ENCODE data around the gene PLD1. TPM values are rescaled to one million over a fixed set of nuclear protein-coding genes. Genes with fewer than 3 reads are reported as not detected.

PLD1 gene
- total and polyA plus RNA-seq, 2 of the 8 experiments (the other 6 are each of a cell fraction or from before 2014, with no cell fraction given): 1.2 to 2.6 TPM

DNA sequence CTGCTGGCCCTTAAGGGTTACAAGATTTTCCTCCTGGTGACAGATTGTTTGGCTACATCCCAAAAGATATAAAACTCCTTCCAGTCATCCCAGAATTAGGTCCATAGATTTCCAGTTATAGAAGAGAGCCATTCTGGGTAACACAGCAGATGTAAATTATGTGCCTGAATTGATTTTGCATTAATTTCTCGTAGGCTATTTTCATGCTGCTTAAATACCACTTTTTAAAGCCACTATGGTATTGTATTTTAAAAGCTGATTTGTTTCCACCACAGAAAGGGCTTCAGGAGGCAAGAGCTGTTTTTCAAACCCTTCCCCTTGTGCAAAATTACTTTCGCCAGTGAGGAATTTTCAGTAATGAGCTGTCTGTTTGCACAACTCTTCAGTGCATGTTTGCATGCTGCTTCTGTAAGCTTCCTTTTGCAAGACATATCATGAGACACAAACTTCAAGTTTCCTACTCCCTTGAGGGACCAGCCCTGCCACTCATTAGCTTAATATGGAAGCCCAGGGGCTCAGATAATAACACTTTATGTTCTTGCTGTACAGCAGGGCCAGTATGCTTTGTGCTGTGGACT is 244.7 kb downstream of the PLD1 start (continued):
- TF ChIP-seq, protein P1, sequence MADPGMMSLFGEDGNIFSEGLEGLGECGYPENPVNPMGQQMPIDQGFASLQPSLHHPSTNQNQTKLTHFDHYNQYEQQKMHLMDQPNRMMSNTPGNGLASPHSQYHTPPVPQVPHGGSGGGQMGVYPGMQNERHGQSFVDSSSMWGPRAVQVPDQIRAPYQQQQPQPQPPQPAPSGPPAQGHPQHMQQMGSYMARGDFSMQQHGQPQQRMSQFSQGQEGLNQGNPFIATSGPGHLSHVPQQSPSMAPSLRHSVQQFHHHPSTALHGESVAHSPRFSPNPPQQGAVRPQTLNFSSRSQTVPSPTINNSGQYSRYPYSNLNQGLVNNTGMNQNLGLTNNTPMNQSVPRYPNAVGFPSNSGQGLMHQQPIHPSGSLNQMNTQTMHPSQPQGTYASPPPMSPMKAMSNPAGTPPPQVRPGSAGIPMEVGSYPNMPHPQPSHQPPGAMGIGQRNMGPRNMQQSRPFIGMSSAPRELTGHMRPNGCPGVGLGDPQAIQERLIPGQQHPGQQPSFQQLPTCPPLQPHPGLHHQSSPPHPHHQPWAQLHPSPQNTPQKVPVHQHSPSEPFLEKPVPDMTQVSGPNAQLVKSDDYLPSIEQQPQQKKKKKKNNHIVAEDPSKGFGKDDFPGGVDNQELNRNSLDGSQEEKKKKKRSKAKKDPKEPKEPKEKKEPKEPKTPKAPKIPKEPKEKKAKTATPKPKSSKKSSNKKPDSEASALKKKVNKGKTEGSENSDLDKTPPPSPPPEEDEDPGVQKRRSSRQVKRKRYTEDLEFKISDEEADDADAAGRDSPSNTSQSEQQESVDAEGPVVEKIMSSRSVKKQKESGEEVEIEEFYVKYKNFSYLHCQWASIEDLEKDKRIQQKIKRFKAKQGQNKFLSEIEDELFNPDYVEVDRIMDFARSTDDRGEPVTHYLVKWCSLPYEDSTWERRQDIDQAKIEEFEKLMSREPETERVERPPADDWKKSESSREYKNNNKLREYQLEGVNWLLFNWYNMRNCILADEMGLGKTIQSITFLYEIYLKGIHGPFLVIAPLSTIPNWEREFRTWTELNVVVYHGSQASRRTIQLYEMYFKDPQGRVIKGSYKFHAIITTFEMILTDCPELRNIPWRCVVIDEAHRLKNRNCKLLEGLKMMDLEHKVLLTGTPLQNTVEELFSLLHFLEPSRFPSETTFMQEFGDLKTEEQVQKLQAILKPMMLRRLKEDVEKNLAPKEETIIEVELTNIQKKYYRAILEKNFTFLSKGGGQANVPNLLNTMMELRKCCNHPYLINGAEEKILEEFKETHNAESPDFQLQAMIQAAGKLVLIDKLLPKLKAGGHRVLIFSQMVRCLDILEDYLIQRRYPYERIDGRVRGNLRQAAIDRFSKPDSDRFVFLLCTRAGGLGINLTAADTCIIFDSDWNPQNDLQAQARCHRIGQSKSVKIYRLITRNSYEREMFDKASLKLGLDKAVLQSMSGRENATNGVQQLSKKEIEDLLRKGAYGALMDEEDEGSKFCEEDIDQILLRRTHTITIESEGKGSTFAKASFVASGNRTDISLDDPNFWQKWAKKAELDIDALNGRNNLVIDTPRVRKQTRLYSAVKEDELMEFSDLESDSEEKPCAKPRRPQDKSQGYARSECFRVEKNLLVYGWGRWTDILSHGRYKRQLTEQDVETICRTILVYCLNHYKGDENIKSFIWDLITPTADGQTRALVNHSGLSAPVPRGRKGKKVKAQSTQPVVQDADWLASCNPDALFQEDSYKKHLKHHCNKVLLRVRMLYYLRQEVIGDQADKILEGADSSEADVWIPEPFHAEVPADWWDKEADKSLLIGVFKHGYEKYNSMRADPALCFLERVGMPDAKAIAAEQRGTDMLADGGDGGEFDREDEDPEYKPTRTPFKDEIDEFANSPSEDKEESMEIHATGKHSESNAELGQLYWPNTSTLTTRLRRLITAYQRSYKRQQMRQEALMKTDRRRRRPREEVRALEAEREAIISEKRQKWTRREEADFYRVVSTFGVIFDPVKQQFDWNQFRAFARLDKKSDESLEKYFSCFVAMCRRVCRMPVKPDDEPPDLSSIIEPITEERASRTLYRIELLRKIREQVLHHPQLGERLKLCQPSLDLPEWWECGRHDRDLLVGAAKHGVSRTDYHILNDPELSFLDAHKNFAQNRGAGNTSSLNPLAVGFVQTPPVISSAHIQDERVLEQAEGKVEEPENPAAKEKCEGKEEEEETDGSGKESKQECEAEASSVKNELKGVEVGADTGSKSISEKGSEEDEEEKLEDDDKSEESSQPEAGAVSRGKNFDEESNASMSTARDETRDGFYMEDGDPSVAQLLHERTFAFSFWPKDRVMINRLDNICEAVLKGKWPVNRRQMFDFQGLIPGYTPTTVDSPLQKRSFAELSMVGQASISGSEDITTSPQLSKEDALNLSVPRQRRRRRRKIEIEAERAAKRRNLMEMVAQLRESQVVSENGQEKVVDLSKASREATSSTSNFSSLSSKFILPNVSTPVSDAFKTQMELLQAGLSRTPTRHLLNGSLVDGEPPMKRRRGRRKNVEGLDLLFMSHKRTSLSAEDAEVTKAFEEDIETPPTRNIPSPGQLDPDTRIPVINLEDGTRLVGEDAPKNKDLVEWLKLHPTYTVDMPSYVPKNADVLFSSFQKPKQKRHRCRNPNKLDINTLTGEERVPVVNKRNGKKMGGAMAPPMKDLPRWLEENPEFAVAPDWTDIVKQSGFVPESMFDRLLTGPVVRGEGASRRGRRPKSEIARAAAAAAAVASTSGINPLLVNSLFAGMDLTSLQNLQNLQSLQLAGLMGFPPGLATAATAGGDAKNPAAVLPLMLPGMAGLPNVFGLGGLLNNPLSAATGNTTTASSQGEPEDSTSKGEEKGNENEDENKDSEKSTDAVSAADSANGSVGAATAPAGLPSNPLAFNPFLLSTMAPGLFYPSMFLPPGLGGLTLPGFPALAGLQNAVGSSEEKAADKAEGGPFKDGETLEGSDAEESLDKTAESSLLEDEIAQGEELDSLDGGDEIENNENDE (IDR thresholded peaks at IDR 0.05; ENCODE audit: insufficient replicate concordance, low read length): no peak
- TF ChIP-seq SAP30 (IDR thresholded peaks at IDR 0.05; ENCODE audit: insufficient read depth, insufficient replicate concordance, low read length) (no peak), HDAC6 (IDR thresholded peaks at IDR 0.05; ENCODE audit: low read depth, low read length) (no peak)

Data from H1 (cell line).